Mesodermal cell (in vitro differentiated cells): ENCODE data around the gene VIL1.

ENCODE experiments used
- H3K27ac ChIP-seq: 2 replicates; pipeline ENCODE4 v1.7.0; 2013; ENCODE audit warnings: mild to moderate bottlenecking, low read depth, low read length, moderate library complexity; ENCODE audit not compliant: severe bottlenecking
- H3K36me3 ChIP-seq: 2 replicates; pipeline ENCODE4 v1.7.1; 2013; ENCODE audit warnings: mild to moderate bottlenecking, low read length, moderate library complexity; ENCODE audit not compliant: control insufficient read depth, insufficient read depth
- H3K4me1 ChIP-seq: one replicate; pipeline ENCODE4 v1.7.1; 2013; ENCODE audit warnings: mild to moderate bottlenecking, low read length; ENCODE audit not compliant: insufficient read depth, control insufficient read depth, poor library complexity, severe bottlenecking
- H3K4me3 ChIP-seq: 2 replicates; pipeline ENCODE4 v1.7.0; 2013; ENCODE audit warnings: low read length, control low read depth, mild to moderate bottlenecking; ENCODE audit not compliant: insufficient read depth, poor library complexity, severe bottlenecking; ENCODE audit errors: extremely low read depth
- H3K9me3 ChIP-seq: 2 replicates; pipeline ENCODE4 v1.7.1; 2013; ENCODE audit warnings: mild to moderate bottlenecking, low read length, moderate library complexity; ENCODE audit not compliant: control insufficient read depth
- WGBS, 2 experiments: methylation state at CpG; one replicate each; pipeline ENCODE4 v1.1.5; 2013; ENCODE audit warnings: missing lambda C conversion rate in 2 of 2; ENCODE audit not compliant: insufficient coverage in 2 of 2; 5-methylcytosine and 5-hydroxymethylcytosine counted together

VIL1 gene

DNA sequence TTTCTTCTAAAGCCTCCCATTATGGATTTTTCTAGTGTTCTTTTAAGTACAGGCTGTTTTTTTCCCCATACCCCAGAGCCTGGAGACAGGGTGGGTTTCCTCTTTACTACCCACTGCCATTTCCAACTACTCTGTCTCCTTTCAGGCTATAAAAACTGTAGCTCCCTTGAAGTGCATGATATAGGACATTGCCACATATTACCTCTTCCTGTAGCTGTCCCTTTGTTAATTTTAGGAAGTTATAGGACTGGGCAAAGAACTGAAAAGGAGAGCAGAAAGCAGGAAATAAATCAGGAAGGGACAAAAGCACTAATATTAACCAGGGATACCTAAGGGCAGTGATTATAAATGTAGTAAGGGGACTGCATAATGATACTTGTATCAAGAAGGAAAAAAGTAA is 54.1 kb downstream of the VIL1 start:
- H3K36me3 ChIP-seq, result peaks cover 44% of the 10 kb centered on the region

DNA sequence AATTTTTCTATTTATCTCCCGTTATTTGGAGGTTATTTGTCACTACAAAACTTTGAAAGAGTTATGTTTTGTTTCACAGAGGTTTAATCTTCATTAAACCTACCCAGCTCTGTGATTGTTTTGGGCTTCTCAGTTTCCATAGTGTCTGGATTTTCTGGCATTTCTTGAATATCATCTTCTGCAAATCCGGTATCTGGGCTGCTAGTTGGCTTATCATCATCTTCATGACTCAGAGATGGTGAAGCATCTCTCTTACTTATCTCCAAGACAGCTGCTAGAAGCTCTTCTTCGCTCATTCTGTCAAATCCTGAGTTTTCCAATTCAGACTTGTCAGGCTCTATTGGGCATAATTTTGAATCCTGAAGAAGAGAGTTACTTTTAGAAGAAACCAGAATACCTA is 55.6 kb downstream of the VIL1 start:
- no peak overlapping the region for H3K27ac ChIP-seq
- H3K4me3 ChIP-seq, result no peak overlapping the region
- H3K9me3 ChIP-seq, result no peaks in the 10 kb centered on the region
- WGBS, 2 experiments, result 100% methylated on average over 1 to 2 of the region's 3 CpGs
- H3K36me3 ChIP-seq, result peaks cover 49% of the 10 kb centered on the region
- no peaks in the 10 kb centered on the region for H3K4me1 ChIP-seq

More for the DNA sequence above, 54.1 kb downstream of the VIL1 start:
- H3K27ac ChIP-seq, result no peak overlapping the region
- no peak overlapping the region for H3K4me3 ChIP-seq
- H3K4me1 ChIP-seq, result no peaks in the 10 kb centered on the region
- no peaks in the 10 kb centered on the region for H3K9me3 ChIP-seq

DNA sequence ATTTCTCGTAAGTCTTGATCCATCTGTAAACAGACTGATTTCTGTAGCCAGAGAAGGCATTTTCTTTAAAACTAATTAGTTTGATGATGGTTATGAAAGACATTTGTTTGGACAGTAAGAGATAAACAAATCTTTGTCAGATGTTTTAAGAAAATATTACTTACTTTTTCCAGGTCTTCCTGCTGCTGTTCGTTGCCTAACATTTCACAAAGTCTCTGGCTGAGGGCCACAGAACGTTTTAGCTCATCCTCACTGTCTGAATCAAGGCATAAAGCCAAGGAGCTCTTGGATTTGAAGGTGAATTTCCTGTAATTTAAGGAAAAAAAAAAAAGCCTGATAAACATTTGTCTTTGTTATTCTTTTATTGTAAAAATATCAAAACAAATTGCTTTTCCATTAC is 57.8 kb downstream of the VIL1 start:
- Histone ChIP-seq H3K36me3 (peaks cover 49% of the 10 kb centered on the region), H3K4me1 (no peaks in the 10 kb centered on the region), H3K4me3 (no peak overlapping the region), H3K9me3 (no peaks in the 10 kb centered on the region), H3K27ac (no peak overlapping the region)
- WGBS, 2 experiments, result 94 to 95% methylated on average over 2 to 3 of the region's 3 CpGs

DNA sequence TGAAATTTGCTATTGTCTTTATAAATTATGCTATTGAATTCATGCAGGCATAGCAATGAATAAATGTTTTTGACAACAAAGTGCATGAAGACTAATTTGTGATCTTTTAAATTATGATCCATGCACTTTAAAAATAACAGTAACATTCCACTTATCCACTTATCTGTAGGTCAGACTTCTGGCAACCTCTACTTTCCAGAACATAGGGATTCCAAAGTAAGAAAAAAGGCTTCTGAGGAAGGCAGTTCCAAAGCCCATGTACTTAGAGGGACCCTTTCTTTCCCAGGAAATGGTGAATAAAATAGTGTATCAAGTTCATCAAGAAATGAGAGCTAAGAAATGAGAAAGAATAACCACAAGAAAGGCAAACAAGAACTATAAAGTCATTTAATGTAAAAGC is 58.3 kb downstream of the VIL1 start:
- Histone ChIP-seq H3K4me1 (no peaks in the 10 kb centered on the region), H3K4me3 (no peak overlapping the region), H3K9me3 (no peaks in the 10 kb centered on the region), H3K27ac (no peak overlapping the region), H3K36me3 (peaks cover 51% of the 10 kb centered on the region)

DNA sequence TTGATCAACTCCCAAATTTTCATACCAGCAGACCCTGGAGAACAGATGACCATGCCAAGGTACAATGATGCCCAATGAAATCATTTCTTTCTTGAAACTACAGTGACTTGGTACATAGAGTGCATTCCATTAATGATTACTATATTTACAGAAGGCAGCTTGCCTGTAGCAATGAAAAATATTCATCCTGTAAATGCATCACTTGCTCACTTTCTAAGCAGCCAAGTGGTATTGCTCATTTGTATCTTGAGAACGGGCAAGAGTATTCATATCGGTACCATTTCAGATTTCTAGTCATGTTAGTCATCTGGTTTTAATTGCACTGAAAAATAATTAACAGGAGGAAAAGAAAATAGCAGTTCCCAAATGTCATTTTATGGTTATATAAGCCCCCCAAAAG is 59.6 kb downstream of the VIL1 start:
- H3K4me3 ChIP-seq, result no peak overlapping the region
- H3K9me3 ChIP-seq, result no peaks in the 10 kb centered on the region
- no peaks in the 10 kb centered on the region for H3K4me1 ChIP-seq
- H3K36me3 ChIP-seq, result peaks cover 43% of the 10 kb centered on the region
- no peak overlapping the region for H3K27ac ChIP-seq
- whole genome bisulfite sequencing, 2 experiments, result 100% methylated on average over 2 of the region's 2 CpGs; no CpG with 5 or more reads in 1 of the 2 experiments

DNA sequence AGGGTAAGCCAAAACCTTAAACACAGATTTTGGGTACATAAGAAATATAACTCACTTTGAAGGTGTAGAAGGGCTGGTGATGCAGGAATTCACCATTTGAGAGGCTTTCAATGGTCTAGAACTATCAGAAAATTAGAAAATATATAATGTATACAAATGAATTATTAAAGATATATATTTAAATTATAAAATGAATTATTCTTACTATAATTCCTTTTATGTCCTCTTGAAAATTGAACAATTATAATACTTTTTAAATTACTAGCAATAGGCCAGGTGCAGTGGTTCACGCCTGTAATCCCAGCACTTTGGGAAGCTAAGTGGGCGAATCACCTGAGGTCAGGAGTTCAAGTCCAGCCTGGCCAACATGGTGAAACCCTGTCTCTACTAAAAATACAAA is 60.7 kb downstream of the VIL1 start:
- peaks cover 44% of the 10 kb centered on the region for H3K36me3 ChIP-seq
- no peak overlapping the region for H3K4me3 ChIP-seq
- H3K4me1 ChIP-seq, result no peaks in the 10 kb centered on the region
- no peaks in the 10 kb centered on the region for H3K9me3 ChIP-seq
- no peak overlapping the region for H3K27ac ChIP-seq
- 100% methylated on average over 2 of the region's 2 CpGs for WGBS, 2 experiments

DNA sequence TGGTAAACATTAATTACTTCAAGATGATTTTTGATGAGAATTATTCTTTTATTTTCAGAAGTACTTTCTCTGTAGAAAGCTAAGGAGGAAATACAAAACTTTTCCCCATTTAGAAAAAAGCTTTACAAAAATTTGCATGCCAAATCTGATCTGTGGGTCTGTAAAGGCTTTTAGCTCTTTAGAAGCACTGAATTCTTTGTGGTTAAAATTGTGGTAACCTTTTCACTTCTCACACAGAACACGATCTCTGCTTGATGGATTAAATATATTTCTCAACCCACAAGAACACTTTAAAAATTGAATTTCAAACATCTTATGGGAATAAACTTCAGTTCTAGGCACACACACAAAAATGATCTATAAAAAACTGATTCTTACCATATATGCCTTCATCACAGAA is 63.7 kb downstream of the VIL1 start:
- Histone ChIP-seq H3K4me3 (no peak overlapping the region), H3K27ac (no peak overlapping the region), H3K9me3 (no peaks in the 10 kb centered on the region), H3K4me1 (no peaks in the 10 kb centered on the region), H3K36me3 (peaks cover 46% of the 10 kb centered on the region)
- WGBS, 2 experiments, result no CpG with 5 or more reads among the region's 1 CpG

DNA sequence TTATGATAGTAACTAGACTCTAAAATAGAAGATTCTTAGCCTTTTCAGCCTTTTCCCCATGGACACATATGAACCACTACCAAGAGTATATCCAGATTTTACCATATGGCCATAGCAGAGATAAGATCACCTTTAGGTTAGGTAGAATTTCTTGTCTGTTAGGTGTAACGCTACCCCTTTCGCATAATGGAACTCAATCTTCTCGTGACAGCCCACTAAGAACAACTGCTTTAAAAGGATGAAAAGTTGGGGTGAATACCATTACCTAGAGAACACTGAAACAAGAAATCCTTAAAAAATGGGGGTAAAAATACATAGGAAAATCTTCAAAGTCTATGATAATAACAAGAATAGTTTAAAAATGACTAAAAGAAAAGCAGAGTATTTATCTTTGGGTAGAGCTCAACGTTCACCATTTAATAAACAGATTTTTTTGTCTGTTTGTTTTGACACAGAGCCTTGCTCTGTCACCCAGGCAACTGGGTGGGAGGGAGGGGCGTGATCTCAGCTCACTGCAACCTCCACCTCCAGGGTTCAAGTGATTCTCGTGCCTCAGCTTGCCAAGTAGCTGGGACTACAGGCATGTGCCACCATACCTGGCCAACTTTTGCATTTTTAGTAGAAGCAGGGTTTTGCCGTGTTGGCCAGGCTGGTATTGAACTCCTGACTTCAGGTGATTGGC is 67.2 kb downstream of the VIL1 start:
- WGBS, 2 experiments, result 100% methylated on average over 2 of the region's 7 CpGs
- H3K4me1 ChIP-seq, result no peaks in the 10 kb centered on the region
- no peak overlapping the region for H3K4me3 ChIP-seq
- no peaks in the 10 kb centered on the region for H3K9me3 ChIP-seq
- H3K36me3 ChIP-seq, result peaks cover 68% of the 10 kb centered on the region
- no peak overlapping the region for H3K27ac ChIP-seq

DNA sequence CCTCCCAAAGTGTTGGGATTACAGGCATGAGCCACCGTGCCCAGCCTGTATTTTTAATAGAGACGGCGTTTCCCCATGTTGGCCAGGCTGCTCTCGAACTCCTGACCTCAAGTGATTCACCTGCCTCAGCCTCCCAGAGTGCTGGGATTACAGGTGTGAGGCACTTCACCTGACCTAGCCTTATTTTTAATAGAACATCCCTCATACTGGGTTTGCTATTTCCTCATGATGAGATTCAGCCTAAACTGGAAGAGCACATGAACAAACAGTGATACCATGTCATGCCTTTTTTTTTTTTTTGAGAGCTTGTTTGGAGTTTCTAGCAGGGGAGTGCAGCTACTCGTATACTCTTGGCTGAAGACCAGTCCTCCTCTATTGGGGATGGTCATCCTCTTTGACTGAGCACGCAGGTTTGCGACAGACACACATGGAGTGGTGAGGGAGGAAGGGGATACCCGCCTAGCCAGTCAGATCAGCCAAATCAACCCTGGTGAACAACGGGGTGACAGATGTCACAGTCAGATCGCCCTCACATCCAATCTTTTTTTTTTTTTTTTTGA is 81.7 kb downstream of the VIL1 start:
- H3K36me3 ChIP-seq, result peaks cover 32% of the 10 kb centered on the region
- 97 to 98% methylated on average over 5 to 7 of the region's 10 CpGs for WGBS, 2 experiments
- H3K4me3 ChIP-seq, result no peak overlapping the region
- H3K27ac ChIP-seq, result no peak overlapping the region
- no peaks in the 10 kb centered on the region for H3K4me1 ChIP-seq
- no peaks in the 10 kb centered on the region for H3K9me3 ChIP-seq

DNA sequence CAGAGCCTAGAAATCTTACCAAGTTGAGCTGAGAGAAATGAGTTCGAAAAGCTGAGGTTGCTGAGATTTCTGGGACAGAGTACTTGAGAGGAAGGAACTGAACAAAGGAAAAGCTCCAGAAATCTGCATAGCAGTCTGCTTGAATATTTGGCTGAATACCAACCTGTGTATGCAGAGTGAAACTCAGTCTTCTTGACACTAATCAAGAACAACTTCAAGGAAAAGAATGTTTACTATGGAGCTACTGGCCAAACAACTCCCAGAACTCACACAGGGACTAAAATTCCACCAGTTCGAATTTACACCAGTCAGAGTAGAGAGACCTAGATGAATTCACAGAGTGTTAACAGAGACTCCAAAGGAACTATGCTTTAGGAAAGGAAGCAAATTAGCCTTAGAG is 82.7 kb downstream of the VIL1 start:
- Histone ChIP-seq H3K4me3 (no peak overlapping the region), H3K36me3 (peaks cover 30% of the 10 kb centered on the region), H3K9me3 (no peaks in the 10 kb centered on the region), H3K4me1 (no peaks in the 10 kb centered on the region), H3K27ac (peak overlapping the region; percentile 32)
- 75 to 100% methylated on average over 1 of the region's 2 CpGs for WGBS, 2 experiments
